Upper lobe of left lung (tissue), 6 donors: ENCODE results near the gene UCHL5. TPM values are rescaled to one million over a fixed set of nuclear protein-coding genes. Genes with fewer than 3 reads are reported as not detected.

Experiments used
- ATAC-seq, 2 donors: fragments of 200-7000 bp; cut with Tn5 transposase; one replicate each; pipeline ENCODE4 v1.9.1; 2022; ENCODE audit warnings: mild to moderate bottlenecking in 2 of 2, moderate library complexity in 2 of 2; ENCODE audit not compliant: low FRiP score in 2 of 2
- DNase-seq, 2 donors: peaks; one replicate each; pipeline ENCODE4 v3.0.0-alpha.2; 2019 to 2020
- H3K27ac ChIP-seq, 4 donors: fragments of 200-600 bp; sonication (generic); one replicate each; pipeline ENCODE4 v1.5.1; 2016 to 2019
- H3K27me3 ChIP-seq, 4 donors: fragments of 200-600 bp; sonication (generic); one replicate each; pipeline ENCODE4 v1.5.1; 2017 to 2019
- H3K36me3 ChIP-seq, 4 donors: fragments of 200-600 bp; sonication (generic); one replicate each; pipeline ENCODE4 v1.5.1; 2016 to 2019
- H3K4me1 ChIP-seq, 4 donors: fragments of 200-600 bp; sonication (generic); one replicate each; pipeline ENCODE4 v1.5.1; 2018 to 2019
- H3K4me3 ChIP-seq, 4 donors: fragments of 200-600 bp; sonication (generic); one replicate each; pipeline ENCODE4 v1.5.1; 2017 to 2019; ENCODE audit warnings: mild to moderate bottlenecking in 2 of 4, moderate library complexity in 1 of 4
- H3K9me3 ChIP-seq, 4 donors: fragments of 200-600 bp; sonication (generic); one replicate each; pipeline ENCODE4 v1.5.1; 2018 to 2019
- CTCF ChIP-seq, 6 experiments: fragments of 450-650 bp in 4 of 6; fragments of 200-600 bp in 2 of 6; sonication (generic) in 2 of 6; IDR thresholded peaks; one replicate each; pipeline ENCODE4 v1.5.1; 2016 to 2019; ENCODE audit warnings: antibody characterized with exemption in 6 of 6
- EP300 ChIP-seq, 4 donors: sonication (generic); formaldehyde crosslinking; IDR thresholded peaks; one replicate each; pipeline ENCODE4 v1.5.1; 2017; ENCODE audit warnings: antibody characterized with exemption in 4 of 4, control low read depth in 2 of 4
- POLR2A ChIP-seq, 4 donors: fragments of 450-650 bp; IDR thresholded peaks; one replicate each; pipeline ENCODE4 v1.5.1; 2016 to 2017; ENCODE audit warnings: antibody characterized with exemption in 4 of 4, mild to moderate bottlenecking in 2 of 4
- POLR2AphosphoS5 ChIP-seq, 2 donors: sonication (generic); formaldehyde crosslinking; IDR thresholded peaks; one replicate each; pipeline ENCODE4 v1.5.1; 2017; ENCODE audit warnings: antibody characterized with exemption in 2 of 2
- WGBS, 2 donors: methylation state at CpG; one replicate each; pipeline ENCODE4 v1.1.5; 2017 to 2018; 5-methylcytosine and 5-hydroxymethylcytosine counted together
- total RNA-seq, 6 donors: library from RNA; depleted of rRNA in 4 of 6; stranded (reverse); fragments of >200 nt in 4 of 6; gene quantifications; one replicate each; pipeline versions ENCODE4 v1.1.0 to v1.2.1, GENCODE V29; 2016 to 2021
- donor health status: DM: no; HTN: no; CAD: no; lungs with moderate emphysema.
- donor health status: DM: no; HTN: yes; CAD: no; lungs with severe emphysema.

Gene UCHL5
- total RNA-seq, 6 donors from 2014 or later = 24.9 to 49.8 (median 36.4) TPM

- Histone ChIP-seq H3K36me3 (no peaks in the 10 kb centered on the region), H3K27me3 (no peaks in the 10 kb centered on the region), H3K9me3 (no peaks in the 10 kb centered on the region), H3K4me1 (no peaks in the 10 kb centered on the region), H3K4me3 (no peak overlapping the region), H3K27ac (no peak overlapping the region)
- TF ChIP-seq POLR2AphosphoS5 (IDR thresholded peaks at IDR 0.05) (no peak), EP300 (IDR thresholded peaks at IDR 0.05) (no peak), CTCF (IDR thresholded peaks at IDR 0.05) (no peak), POLR2A (IDR thresholded peaks at IDR 0.05) (no peak)
- no peak for ATAC-seq
- WGBS, 2 donors = 75 to 86% methylated on average over 1 of the region's 1 CpG
- DNase-seq = no peak
These were observed 86.0 kb downstream of the UCHL5 start for GRCh38 chr1:192973202-192973601.

DNA sequence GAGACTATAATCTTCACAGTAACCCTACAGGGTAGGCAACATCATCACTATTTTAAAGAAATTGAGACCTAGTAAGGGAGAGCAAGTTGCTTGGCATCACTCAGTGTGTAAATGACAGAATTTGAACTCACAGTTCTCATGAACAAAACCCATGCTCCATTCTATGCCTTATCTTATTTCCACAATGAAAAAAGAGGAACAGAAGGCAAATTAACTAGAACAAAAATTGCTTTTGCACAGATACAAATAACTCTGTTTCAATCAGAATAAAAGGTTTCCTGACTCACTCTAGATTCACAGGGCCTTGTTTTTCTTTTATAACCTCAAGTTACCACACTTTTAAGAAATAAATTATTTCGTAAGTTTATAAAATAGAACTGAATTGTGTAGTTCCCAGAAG is 90.1 kb downstream of the UCHL5 start:
- ATAC-seq (no peak), DNase-seq (no peak)
- WGBS, 2 donors = 82 to 85% methylated on average over 1 of the region's 1 CpG
- no peak for TF ChIP-seq POLR2AphosphoS5 (IDR thresholded peaks at IDR 0.05)
- Histone ChIP-seq H3K9me3 (no peaks in the 10 kb centered on the region), H3K27me3 (no peaks in the 10 kb centered on the region), H3K27ac (no peak overlapping the region), H3K36me3 (no peaks in the 10 kb centered on the region), H3K4me3 (no peak overlapping the region), H3K4me1 (no peaks in the 10 kb centered on the region)

- Histone ChIP-seq H3K27ac (no peak overlapping the region), H3K27me3 (no peaks in the 10 kb centered on the region), H3K4me1 (no peaks in the 10 kb centered on the region), H3K4me3 (no peak overlapping the region), H3K9me3 (no peaks in the 10 kb centered on the region), H3K36me3 (no peaks in the 10 kb centered on the region)
- TF ChIP-seq POLR2AphosphoS5 (IDR thresholded peaks at IDR 0.05) (no peak), CTCF (IDR thresholded peaks at IDR 0.05) (no peak), EP300 (IDR thresholded peaks at IDR 0.05) (no peak), POLR2A (IDR thresholded peaks at IDR 0.05) (no peak)
- no peak for DNase-seq
- ATAC-seq = no peak
These were observed 90.8 kb downstream of the UCHL5 start for GRCh38 chr1:192968323-192968722.

- WGBS, 2 donors = 39 to 52% methylated on average over 1 of the region's 1 CpG
- no peak for ATAC-seq
These were observed 91.3 kb downstream of the UCHL5 start for GRCh38 chr1:192967901-192968300.

GRCh38 chr1:192967211-192967877 is 91.8 kb downstream of the UCHL5 start:
- WGBS, 2 donors = 62 to 78% methylated on average over 2 of the region's 2 CpGs
- Histone ChIP-seq H3K9me3 (no peaks in the 10 kb centered on the region), H3K36me3 (no peaks in the 10 kb centered on the region), H3K27me3 (no peaks in the 10 kb centered on the region), H3K27ac (no peak overlapping the region), H3K4me1 (no peaks in the 10 kb centered on the region), H3K4me3 (no peak overlapping the region)
- DNase-seq (no peak), ATAC-seq (no peak)
- TF ChIP-seq CTCF (IDR thresholded peaks at IDR 0.05) (no peak), POLR2AphosphoS5 (IDR thresholded peaks at IDR 0.05) (no peak), EP300 (IDR thresholded peaks at IDR 0.05) (no peak), POLR2A (IDR thresholded peaks at IDR 0.05) (no peak)

More at GRCh38 chr1:192967901-192968300, 91.3 kb downstream of the UCHL5 start:
- Histone ChIP-seq H3K4me1 (no peaks in the 10 kb centered on the region), H3K27me3 (no peaks in the 10 kb centered on the region), H3K9me3 (no peaks in the 10 kb centered on the region), H3K27ac (no peak overlapping the region), H3K4me3 (no peak overlapping the region), H3K36me3 (no peaks in the 10 kb centered on the region)
- TF ChIP-seq CTCF (IDR thresholded peaks at IDR 0.05) = no peak
- no peak for DNase-seq
